Esophagus muscularis mucosa (tissue), 4 donors: Measurements from ENCODE around the gene PNO1. TPM values are rescaled to one million over a fixed set of nuclear protein-coding genes. Genes with fewer than 3 reads are reported as not detected.
"Not testable (repeated sequence)": the region's sequence is repeated elsewhere in the genome, so short reads cannot be mapped to it uniquely, and the experiment has no call there.

Experiments used
- DNase-seq: peaks from one replicate; pipeline ENCODE4 v3.0.0-alpha.2; 2017; ENCODE audit errors: extremely low spot score
- H3K27ac ChIP-seq, 4 donors: fragments of 200-600 bp; sonication (generic); replicated peaks in 1 of 4; 1 replicate in 3 of 4; 2 replicates in 1 of 4; pipeline ENCODE4 v1.5.1; 2016 to 2019; ENCODE audit warnings: mild to moderate bottlenecking in 1 of 4
- H3K27me3 ChIP-seq, 4 donors: fragments of 200-600 bp; sonication (generic); one replicate each; pipeline versions ENCODE4 v1.5.1 to v1.6.0; 2016 to 2019
- H3K36me3 ChIP-seq, 4 donors: fragments of 200-600 bp; sonication (generic); one replicate each; pipeline ENCODE4 v1.5.1; 2016 to 2019
- H3K4me1 ChIP-seq, 4 donors: fragments of 200-600 bp; sonication (generic); one replicate each; pipeline ENCODE4 v1.5.1; 2016 to 2019
- H3K4me3 ChIP-seq, 4 donors: fragments of 200-600 bp; sonication (generic); 1 replicate in 2 of 4; 2 replicates in 2 of 4; pipeline ENCODE4 v1.5.1; 2016 to 2019; ENCODE audit warnings: mild to moderate bottlenecking in 4 of 4, moderate library complexity in 1 of 4
- H3K9me3 ChIP-seq, 4 donors: fragments of 200-600 bp; sonication (generic); 1 replicate in 3 of 4; 2 replicates in 1 of 4; pipeline ENCODE4 v1.5.1; 2016 to 2019
- CTCF ChIP-seq, 3 experiments: fragments of 200-600 bp in 2 of 3; fragments of 450-650 bp in 1 of 3; sonication (generic) in 2 of 3; IDR thresholded peaks; one replicate each; pipeline ENCODE4 v1.5.1; 2017 to 2019; ENCODE audit warnings: antibody characterized with exemption in 3 of 3, mild to moderate bottlenecking in 2 of 3, moderate library complexity in 1 of 3
- EP300 ChIP-seq: sonication (generic); formaldehyde crosslinking; IDR thresholded peaks from one replicate; pipeline ENCODE4 v1.6.1; 2017; ENCODE audit warnings: antibody characterized with exemption
- POLR2A ChIP-seq: fragments of 450-650 bp; IDR thresholded peaks from one replicate; pipeline ENCODE4 v1.6.1; 2017; ENCODE audit warnings: antibody characterized with exemption, moderate library complexity, mild to moderate bottlenecking, low read depth
- POLR2AphosphoS5 ChIP-seq, 2 donors: sonication (generic); formaldehyde crosslinking; IDR thresholded peaks; one replicate each; pipeline ENCODE4 v1.6.1; 2017; ENCODE audit warnings: antibody characterized with exemption in 2 of 2
- WGBS: methylation state at CpG from one replicate; pipeline ENCODE4 v1.1.5; 2018; 5-methylcytosine and 5-hydroxymethylcytosine counted together
- intact Hi-C: fragments of 100-400 bp; cut with DNase I; formaldehyde crosslinking; loops from one replicate; pipeline ENCODE4 v1.15.1; 2023
- total RNA-seq, 4 donors: library from RNA; depleted of rRNA; stranded (reverse); fragments of >200 nt; gene quantifications; one replicate each; pipeline versions ENCODE4 v1.1.0 to v1.2.1, GENCODE V29; 2016

The PNO1 gene
- total RNA-seq, 4 donors from 2014 or later = 16.6 to 27.3 (median 22.2) TPM

GRCh38 chr2:68171146-68171545 is 13.5 kb downstream of the PNO1 start:
- peaks cover 0 to 6% (median 0%) of the 10 kb centered on the region in 4 donors for H3K4me1 ChIP-seq
- no peak for TF ChIP-seq POLR2A
- no peak for TF ChIP-seq CTCF (IDR thresholded peaks at IDR 0.05)
- no peak for TF ChIP-seq EP300
- TF ChIP-seq POLR2AphosphoS5 (IDR thresholded peaks at IDR 0.05) = no peak
- DNase-seq = no peak
- intact Hi-C loops = no loop called here
- H3K27me3 ChIP-seq = no peaks in the 10 kb centered on the region
- peaks cover 7 to 79% (median 50%) of the 10 kb centered on the region in 4 donors for H3K36me3 ChIP-seq
- no peaks in the 10 kb centered on the region for H3K9me3 ChIP-seq
- WGBS = 95% methylated on average over 7 of the region's 7 CpGs
- no peak overlapping the region for H3K27ac ChIP-seq
- H3K4me3 ChIP-seq = no peak overlapping the region

GRCh38 chr2:68171684-68172083 is 14.0 kb downstream of the PNO1 start:
- Histone ChIP-seq H3K27me3 (no peaks in the 10 kb centered on the region), H3K4me3 (no peak overlapping the region), H3K27ac (no peak overlapping the region), H3K4me1 (peaks cover 0 to 6% (median 0%) of the 10 kb centered on the region in 4 donors), H3K9me3 (no peaks in the 10 kb centered on the region), H3K36me3 (peaks cover 4 to 74% (median 45%) of the 10 kb centered on the region in 4 donors)
- intact Hi-C loops = no loop called here
- TF ChIP-seq EP300 (no peak), POLR2A (no peak), POLR2AphosphoS5 (IDR thresholded peaks at IDR 0.05) (no peak), CTCF (IDR thresholded peaks at IDR 0.05) (no peak)
- no peak for DNase-seq
- WGBS = 95% methylated on average over 4 of the region's 4 CpGs

- no peak for DNase-seq
- peaks cover 3 to 71% (median 42%) of the 10 kb centered on the region in 4 donors for H3K36me3 ChIP-seq
- H3K27ac ChIP-seq = no peak overlapping the region
- no peak overlapping the region for H3K4me3 ChIP-seq
- no peaks in the 10 kb centered on the region for H3K27me3 ChIP-seq
- intact Hi-C loops = no loop called here
- no peak for TF ChIP-seq EP300
- TF ChIP-seq CTCF (IDR thresholded peaks at IDR 0.05) = no peak
- TF ChIP-seq POLR2A = no peak
- no peak for TF ChIP-seq POLR2AphosphoS5 (IDR thresholded peaks at IDR 0.05)
- no peaks in the 10 kb centered on the region for H3K9me3 ChIP-seq
- 81% methylated on average over 2 of the region's 2 CpGs for WGBS
- no peaks in the 10 kb centered on the region for H3K4me1 ChIP-seq
These were observed 14.8 kb downstream of the PNO1 start for GRCh38 chr2:68172521-68172920.

- 80% methylated on average over 8 of the region's 8 CpGs for WGBS
- DNase-seq = no peak
- no peak overlapping the region for H3K4me3 ChIP-seq
- no peaks in the 10 kb centered on the region for H3K27me3 ChIP-seq
- no peaks in the 10 kb centered on the region for H3K4me1 ChIP-seq
- peaks cover 3 to 70% (median 45%) of the 10 kb centered on the region in 4 donors for H3K36me3 ChIP-seq
- H3K9me3 ChIP-seq = no peaks in the 10 kb centered on the region
- intact Hi-C loops = no loop called here
- TF ChIP-seq POLR2A = no peak
- TF ChIP-seq POLR2AphosphoS5 (IDR thresholded peaks at IDR 0.05) = no peak
- TF ChIP-seq CTCF (IDR thresholded peaks at IDR 0.05) = no peak
- no peak for TF ChIP-seq EP300
- H3K27ac ChIP-seq = no peak overlapping the region
These were observed 15.5 kb downstream of the PNO1 start for GRCh38 chr2:68172990-68173700.

- 89% methylated on average over 4 of the region's 4 CpGs for WGBS
- intact Hi-C loops = not testable (repeated sequence)
These were observed 17.5 kb downstream of the PNO1 start for GRCh38 chr2:68175210-68175609.

More at GRCh38 chr2:68175210-68175609, 17.5 kb downstream of the PNO1 start:
- DNase-seq, H3K4me3 ChIP-seq, H3K9me3 ChIP-seq, H3K27me3 ChIP-seq, H3K27ac ChIP-seq: not testable (repeated sequence)
- peaks cover 3 to 60% (median 44%) of the 10 kb centered on the region in 4 donors for H3K36me3 ChIP-seq
- peaks cover 0 to 13% (median 5%) of the 10 kb centered on the region in 4 donors for H3K4me1 ChIP-seq
